CD1c-positive myeloid dendritic cell (primary cell): ENCODE data around the gene RAB27A.

Source experiments
- DNase-seq: peaks from one replicate; pipeline ENCODE4 v3.0.0-alpha.2; 2016; ENCODE audit errors: extremely low spot score

Gene RAB27A

GRCh38 chr15:55226127-55226526, 63.5 kb downstream of the RAB27A start:
- DNase-seq, result no peak

DNA sequence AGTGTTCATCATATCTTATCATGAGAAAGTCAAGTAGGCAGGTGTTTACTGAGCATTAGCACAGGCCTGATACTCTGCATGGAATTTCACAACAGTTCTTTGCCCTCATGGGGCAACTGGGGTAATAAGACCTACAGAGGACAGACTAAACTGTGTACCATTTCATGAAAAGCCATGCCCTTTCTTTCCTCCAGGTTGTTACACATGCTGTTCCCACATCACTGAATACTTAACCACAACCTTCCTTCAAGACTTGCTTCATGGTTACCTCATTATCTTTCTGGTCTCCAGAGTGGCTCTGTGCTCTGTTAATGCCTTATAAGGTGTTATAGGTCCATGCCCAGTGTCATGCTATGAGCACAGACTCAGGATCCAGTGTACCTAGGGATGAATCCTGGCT, 64.7 kb downstream of the RAB27A start:
- no peak for DNase-seq

DNA sequence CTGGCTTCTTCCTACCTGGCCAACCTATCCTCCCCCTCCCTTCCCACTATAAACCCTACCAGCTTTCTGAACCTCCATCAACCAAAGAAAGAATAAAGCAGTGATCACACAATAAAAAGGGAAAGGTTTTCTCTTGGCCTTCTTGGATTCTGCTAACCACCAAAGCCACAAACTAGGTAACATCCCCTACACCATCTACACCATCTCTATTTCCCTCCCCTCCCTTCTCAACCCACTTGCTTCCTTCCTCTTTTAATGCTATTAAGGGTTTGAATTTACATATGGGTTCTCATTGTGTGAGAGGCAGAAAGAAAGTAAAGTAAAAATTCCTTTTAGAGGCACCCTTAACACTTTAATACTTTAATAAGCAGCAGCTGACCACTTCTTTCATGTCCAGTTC, 67.0 kb downstream of the RAB27A start:
- peak; percentile 43 for DNase-seq

DNA sequence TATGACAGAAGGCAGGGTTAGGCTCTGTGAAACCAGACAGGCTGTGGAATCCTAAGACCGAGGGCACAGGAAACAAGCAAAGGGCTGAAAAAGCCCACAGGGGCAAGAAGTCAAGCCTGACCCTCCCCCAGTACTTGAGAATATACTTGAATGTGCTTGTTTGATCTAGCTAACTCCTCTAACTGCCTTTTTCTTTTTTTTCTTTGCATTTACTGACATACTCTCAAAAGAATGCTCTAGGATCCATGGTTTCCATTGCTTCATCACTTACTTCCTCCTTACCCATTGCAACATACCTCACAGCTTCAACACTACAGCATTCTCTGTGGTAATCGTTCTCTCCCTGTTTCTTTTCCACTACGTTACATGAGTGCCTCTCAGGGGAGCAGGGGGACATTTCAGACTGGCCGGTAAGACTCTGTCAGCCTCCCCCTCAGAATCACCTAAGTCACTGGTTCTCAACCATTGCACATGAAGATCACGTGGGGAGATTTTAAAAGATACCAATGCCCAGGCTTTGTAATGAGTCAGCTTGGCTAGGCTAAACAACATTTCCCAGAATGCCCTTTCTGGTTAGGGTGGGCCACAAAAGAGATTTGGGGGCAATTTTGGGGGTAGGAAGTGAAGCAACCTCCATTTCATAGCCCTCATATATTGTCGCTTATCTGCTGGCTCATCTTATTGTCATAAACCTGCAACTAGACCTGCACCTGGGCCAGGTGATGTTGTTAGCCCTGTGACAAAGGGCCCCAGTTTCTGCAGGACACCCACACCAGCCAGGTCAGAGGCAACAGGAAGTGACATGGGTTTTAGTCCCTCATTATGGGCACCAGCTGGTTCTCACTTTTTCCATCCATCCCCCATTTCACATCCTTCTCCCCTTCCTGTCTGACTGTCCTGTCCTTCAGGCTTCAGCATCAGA, 68.3 kb downstream of the RAB27A start:
- peak; percentile 83 for DNase-seq

DNA sequence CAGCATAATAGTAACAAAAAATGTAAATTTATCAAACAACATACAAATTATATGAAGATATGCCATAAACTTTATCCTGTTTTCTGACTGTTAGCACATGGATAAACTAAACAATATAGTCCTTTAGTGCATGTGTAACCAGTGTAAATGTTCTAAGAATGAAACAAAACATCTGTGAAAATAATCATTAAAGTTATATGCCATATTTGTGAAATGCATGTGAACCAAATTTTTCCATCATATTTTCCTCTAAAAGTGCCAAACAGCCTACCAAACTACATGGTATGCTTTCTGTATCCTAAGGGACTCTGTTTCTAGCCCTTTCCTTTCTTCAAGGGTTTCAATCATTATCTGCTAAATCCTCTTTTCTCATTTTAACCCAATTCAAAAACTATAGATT, 69.0 kb downstream of the RAB27A start:
- DNase-seq, result no peak

- DNase-seq, result no peak
Measured at GRCh38 chr15:55218056-55218455, 71.6 kb downstream of the RAB27A start.

DNA sequence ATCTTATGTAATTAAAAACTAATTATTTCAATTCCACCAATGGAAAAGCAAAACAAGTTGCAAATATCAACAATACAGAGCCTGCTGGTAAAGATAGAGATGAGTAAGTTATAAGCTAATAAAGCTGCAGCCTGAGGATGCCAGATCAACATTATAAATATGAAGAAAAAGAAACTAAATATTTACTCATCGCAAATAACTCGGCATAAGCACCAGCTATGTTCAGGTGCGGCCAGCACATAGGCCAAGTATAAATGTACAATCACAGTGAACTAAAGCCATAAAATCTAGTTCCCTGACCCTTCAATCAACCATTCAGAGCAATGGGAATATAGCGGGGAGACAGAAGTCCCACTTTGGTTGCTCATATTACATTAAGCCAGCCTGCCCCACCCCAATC, 85.1 kb downstream of the RAB27A start:
- no peak for DNase-seq

DNA sequence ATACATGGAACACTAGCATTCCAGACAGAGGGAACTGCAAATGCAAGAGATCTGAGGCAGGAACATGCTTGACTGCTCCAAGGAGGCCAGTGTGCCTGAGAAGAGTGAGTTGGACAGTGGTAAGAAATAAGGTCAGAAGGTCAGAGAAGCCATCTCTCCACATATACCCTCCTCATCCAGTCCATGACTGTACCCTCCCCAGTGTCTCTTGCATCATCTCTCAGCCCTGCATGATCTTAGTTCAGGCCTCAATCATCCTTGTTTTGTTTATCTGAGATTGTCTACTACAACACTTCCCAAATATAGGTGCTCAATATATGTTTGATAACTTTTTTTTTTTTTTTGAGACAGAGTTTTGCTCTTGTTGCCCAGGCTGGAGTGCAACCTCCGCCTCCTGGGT, 87.4 kb downstream of the RAB27A start:
- no peak for DNase-seq

GRCh38 chr15:55198706-55199105, 90.9 kb downstream of the RAB27A start:
- DNase-seq, result no peak

- no peak for DNase-seq
Measured at GRCh38 chr15:55197719-55198118, 91.9 kb downstream of the RAB27A start.

DNA sequence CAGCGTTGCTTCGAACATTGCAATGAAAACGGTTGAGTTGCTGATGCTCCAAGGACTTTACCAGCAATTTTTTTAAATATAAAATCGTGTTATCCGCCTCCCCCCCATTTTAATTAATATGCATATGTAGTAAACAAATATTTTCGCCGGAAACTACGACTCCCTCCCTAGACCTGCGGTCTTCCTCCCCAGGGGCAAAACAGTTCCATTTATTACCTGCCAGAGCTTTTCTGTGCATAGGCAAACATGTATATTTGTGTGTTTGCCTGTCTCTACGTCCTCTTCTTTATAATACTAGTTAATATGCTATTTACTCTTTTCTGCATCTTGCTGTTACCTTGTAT, 92.3 kb downstream of the RAB27A start:
- DNase-seq, result no peak

GRCh38 chr15:55196458-55197361, 92.9 kb downstream of the RAB27A start, which contains the start of gene RSL24D1:
RSL24D1 (minus strand) TSS chr15:55196941; CDS start chr15:55196890, 51 bp downstream.
- DNase-seq, result peak; percentile 99

DNA sequence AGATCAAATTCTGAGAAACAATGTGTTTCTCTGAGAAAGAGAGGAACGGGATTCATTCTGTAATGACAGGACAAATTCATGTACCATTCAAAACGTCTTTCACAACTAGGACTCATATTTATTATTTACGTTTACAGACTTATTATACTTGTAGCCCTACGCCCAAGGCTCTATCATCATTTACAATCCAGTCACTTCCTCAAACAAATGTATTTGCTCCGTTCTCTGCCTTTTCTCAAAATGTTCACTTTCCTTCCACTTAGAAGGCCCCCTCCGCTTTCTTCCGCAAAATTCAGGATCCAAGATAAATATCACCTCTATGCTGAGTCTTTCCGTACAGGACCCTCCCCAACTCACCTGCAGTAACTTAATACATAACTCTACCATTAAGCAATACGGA, 93.6 kb downstream of the RAB27A start:
- peak; percentile 47 for DNase-seq

DNA sequence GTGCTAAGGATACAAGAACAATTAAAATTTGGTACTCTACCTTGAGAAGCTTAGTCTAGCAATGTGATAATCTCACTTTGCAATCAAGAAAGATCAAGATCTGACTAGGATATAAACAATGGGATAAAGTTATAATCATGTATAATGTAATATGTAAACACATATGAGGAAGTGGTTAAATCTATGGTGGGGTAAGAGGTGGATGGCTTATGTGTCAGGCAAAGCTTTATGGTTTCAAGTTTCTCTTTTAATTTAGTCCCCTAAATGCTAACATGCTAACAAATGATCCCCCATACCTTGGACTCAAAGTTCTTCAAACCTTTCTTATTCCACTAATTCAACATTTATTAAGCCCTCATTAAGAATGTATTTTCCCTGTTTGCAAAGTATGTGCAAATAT, 95.4 kb downstream of the RAB27A start:
- no peak for DNase-seq

DNA sequence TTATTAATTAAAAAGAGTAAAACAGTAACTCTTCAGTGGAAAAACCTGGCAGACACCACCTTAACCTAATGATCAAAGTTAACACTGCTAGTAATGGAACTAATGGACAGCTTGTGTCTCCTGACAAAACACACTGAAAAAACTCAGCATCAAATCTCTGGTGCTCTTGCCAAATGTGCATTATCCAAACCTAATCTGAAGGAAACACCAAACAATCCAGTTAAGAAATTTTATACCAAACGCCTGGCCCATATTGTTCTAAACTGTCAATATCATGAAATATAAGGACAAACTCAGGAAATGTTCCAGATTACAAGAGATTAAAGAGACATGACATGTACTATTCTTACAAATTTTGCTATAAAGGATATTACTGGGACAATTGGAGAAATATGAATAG, 103.3 kb downstream of the RAB27A start:
- no peak for DNase-seq

- no peak for DNase-seq
Measured at GRCh38 chr15:55183679-55184078, 105.9 kb downstream of the RAB27A start.

DNA sequence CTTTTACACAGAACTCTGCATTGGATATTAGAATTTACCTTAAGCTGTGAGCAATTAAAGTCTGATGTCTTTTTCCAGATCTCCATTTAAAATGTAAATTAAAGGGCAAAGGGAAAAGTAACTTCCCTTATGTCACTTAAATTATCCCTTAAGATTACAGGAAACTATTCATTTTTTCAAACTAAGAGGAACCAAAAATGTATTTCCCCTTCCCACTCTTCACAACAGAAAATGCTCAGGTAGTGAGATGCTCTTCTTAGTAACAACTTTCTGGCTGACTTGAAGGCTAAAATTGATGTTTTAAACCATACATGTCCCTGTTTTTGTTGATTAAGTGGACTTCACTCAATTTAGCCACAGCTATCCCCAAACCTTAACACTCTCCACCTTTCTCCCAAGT, 110.5 kb downstream of the RAB27A start:
- peak; percentile 29 for DNase-seq

DNA sequence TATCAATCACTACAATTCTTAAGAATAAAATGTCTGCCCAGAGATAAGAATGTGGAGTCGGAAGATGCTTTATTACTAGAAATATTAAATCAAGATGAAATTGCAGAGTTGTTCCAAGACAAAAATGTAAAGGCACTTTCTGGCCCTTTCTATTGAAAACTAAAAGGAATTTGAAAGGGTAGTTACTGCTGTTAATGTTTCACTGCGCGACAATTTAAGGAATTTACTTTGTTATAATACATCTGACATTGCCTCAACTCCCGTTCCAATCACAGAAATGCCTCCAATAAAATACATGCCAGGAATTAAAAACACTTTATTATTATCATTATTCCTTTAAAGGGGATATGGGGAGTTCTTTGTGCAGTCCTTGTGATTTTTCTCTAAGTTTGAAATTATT, 119.3 kb downstream of the RAB27A start:
- no peak for DNase-seq

- DNase-seq, result peak; percentile 59
Measured at GRCh38 chr15:55168350-55168974, 121.2 kb downstream of the RAB27A start.

DNA sequence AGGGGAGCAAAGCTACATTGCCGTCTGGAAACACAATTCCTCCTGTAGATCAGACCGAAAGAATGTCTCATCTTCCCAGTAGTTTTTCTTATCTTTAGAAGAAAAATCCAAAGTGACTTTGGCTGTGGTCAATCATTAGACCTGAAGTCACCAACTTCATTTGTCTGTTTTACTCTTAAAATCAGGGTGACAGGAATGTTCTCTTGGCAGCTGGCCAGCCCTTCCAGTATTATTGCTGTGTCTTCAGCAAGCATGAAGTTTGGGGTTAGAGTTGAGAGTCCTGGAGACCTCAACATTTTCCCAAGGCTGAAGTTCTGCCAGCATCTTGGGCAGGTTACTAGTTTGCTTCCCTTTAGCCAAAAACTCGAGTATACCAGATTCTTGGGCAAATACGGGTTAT, 125.3 kb downstream of the RAB27A start:
- no peak for DNase-seq
